Measurements from ENCODE around the gene TGFBR3. TPM values are rescaled to one million over a fixed set of nuclear protein-coding genes. Genes with fewer than 3 reads are reported as not detected.
A peak's percentile ranks its signal among the peaks of the same experiment; 100 is the strongest.

Gene TGFBR3
- total RNA-seq, 4 donors from 2014 or later, result 16.3 to 90.0 (median 54.7) TPM

DNA sequence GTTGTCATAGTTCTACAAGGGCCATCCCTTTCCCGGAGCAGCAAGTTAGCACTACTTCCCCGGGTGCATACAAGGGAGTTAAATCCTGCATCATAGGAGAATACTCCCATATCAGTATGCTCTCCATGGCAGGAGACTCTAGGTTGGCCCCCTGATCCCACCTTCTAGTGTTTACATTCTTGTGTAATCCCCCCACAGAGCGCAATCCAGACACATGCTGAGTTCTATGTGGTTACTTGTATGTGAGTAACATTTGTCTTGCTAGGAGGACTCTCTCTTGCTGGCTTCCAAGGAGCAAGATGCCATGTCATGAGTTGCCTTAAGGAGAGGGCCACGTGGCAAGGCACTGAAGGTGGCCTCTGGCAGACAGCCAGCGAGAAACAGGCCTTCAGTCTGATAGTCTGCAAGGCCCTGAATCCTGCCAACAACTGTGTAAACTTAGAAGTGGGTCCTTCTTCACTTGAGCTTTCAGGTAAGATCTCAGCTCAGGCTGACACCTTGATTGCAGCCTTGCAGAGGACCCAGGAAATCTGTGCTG is 230.0 kb downstream of the TGFBR3 start:
- Histone ChIP-seq H3K27me3 (no peaks in the 10 kb centered on the region), H3K4me1 (no peaks in the 10 kb centered on the region), H3K9me3 (peaks cover 0 to 4% (median 0%) of the 10 kb centered on the region in 4 donors), H3K4me3 (no peak overlapping the region), H3K27ac (no peak overlapping the region), H3K36me3 (no peaks in the 10 kb centered on the region)
- no peak for DNase-seq
- no peak for TF ChIP-seq CTCF (IDR thresholded peaks at IDR 0.05)
- TF ChIP-seq POLR2A (IDR thresholded peaks at IDR 0.05), result no peak

DNA sequence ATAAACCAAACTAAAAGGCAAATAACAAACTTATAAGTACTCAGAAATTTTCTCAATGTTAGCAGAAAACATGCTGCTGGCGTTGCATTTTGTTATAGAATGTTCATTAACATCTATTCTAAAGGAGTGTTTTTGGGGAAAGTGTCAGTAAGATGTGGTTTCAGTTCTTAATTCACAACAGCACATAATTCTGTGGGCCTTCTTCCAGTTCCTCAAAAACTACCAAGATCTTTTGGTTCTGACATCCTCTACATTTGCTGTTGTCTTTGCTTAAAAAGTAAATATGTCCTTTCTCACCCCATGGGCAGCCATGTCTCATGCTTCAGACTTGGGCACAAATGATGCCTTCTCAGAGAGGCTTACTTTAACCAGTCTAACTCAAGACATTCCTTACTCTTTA is 232.8 kb downstream of the TGFBR3 start:
- Histone ChIP-seq H3K4me1 (no peaks in the 10 kb centered on the region), H3K36me3 (no peaks in the 10 kb centered on the region), H3K27me3 (no peaks in the 10 kb centered on the region), H3K4me3 (no peak overlapping the region), H3K9me3 (no peaks in the 10 kb centered on the region), H3K27ac (no peak overlapping the region)
- no peak for DNase-seq
- TF ChIP-seq CTCF (IDR thresholded peaks at IDR 0.05) (no peak), POLR2A (IDR thresholded peaks at IDR 0.05) (no peak)

DNA sequence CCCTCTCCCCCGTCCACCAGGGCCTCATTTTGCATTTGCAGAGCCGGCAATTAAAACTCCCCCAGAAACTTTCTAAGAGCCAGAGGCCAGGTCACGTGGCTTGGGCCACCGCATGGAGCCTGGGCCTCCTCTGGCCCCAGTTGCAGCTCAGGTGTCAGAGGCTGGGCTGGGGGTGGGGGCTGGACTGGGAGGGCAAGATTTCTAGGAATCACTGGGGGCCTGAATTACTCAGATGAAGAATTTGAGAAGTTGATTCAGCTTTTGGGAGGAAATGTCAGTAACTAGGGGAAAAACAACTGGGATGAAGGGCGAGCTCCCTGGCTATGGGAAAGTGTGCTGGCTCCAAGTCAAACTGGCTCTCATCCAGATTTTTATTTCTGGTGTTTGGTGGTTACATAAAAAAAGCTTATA is 234.3 kb downstream of the TGFBR3 start:
- Histone ChIP-seq H3K4me1 (no peaks in the 10 kb centered on the region), H3K36me3 (no peaks in the 10 kb centered on the region), H3K4me3 (no peak overlapping the region), H3K27me3 (no peaks in the 10 kb centered on the region), H3K9me3 (no peaks in the 10 kb centered on the region), H3K27ac (peak overlapping the region; percentile 3 to 73 (median 61))
- TF ChIP-seq CTCF (IDR thresholded peaks at IDR 0.05), result no peak
- TF ChIP-seq POLR2A (IDR thresholded peaks at IDR 0.05), result no peak
- no peak for DNase-seq

- no peaks in the 10 kb centered on the region for H3K4me1 ChIP-seq
- H3K36me3 ChIP-seq, result no peaks in the 10 kb centered on the region
- TF ChIP-seq POLR2A (IDR thresholded peaks at IDR 0.05), result no peak
- TF ChIP-seq CTCF (IDR thresholded peaks at IDR 0.05), result no peak
- peak overlapping the region; percentile 3 to 73 (median 61) for H3K27ac ChIP-seq
- H3K4me3 ChIP-seq, result no peak overlapping the region
- H3K9me3 ChIP-seq, result no peaks in the 10 kb centered on the region
- DNase-seq, result no peak
- no peaks in the 10 kb centered on the region for H3K27me3 ChIP-seq
Measured at GRCh38 chr1:91651243-91651642, 234.7 kb downstream of the TGFBR3 start.

GRCh38 chr1:91650764-91651163 is 235.2 kb downstream of the TGFBR3 start:
- Histone ChIP-seq H3K27ac (peak overlapping the region; percentile 3 to 73 (median 61)), H3K4me3 (no peak overlapping the region)
- TF ChIP-seq CTCF (IDR thresholded peaks at IDR 0.05) (no peak), POLR2A (IDR thresholded peaks at IDR 0.05) (no peak)

GRCh38 chr1:91647061-91647460 is 238.9 kb downstream of the TGFBR3 start:
- Histone ChIP-seq H3K4me3 (no peak overlapping the region), H3K27ac (no peak overlapping the region), H3K9me3 (no peaks in the 10 kb centered on the region), H3K4me1 (no peaks in the 10 kb centered on the region), H3K27me3 (no peaks in the 10 kb centered on the region), H3K36me3 (no peaks in the 10 kb centered on the region)
- DNase-seq, result no peak
- no peak for TF ChIP-seq POLR2A (IDR thresholded peaks at IDR 0.05)
- TF ChIP-seq CTCF (IDR thresholded peaks at IDR 0.05), result no peak

More at GRCh38 chr1:91650764-91651163, 235.2 kb downstream of the TGFBR3 start:
- Histone ChIP-seq H3K4me1 (no peaks in the 10 kb centered on the region), H3K27me3 (no peaks in the 10 kb centered on the region), H3K9me3 (no peaks in the 10 kb centered on the region), H3K36me3 (no peaks in the 10 kb centered on the region)
- DNase-seq, result peak in 1 of 3 donors; percentile 75

Data from Peyer's patch (tissue), 4 donors.